ENCODE results near the gene SMIM38.
"Not testable (repeated sequence)": the region's sequence is repeated elsewhere in the genome, so short reads cannot be mapped to it uniquely, and the experiment has no call there.

- TF ChIP-seq POLR2A, POLR2AphosphoS5, CTCF (IDR thresholded peaks at IDR 0.05): not testable (repeated sequence)
Measured at GRCh38 chr11:69140161-69140560, 15.6 kb upstream of the SMIM38 start.
